HG02885 (cell line): ENCODE measurements around the gene PARVB.

Experiments
- ATAC-seq: cut with Tn5 transposase; IDR thresholded peaks from one replicate; pipeline ENCODE4 v1.9.1; 2021; ENCODE audit warnings: mild to moderate bottlenecking; ENCODE audit not compliant: unreplicated experiment, poor library complexity

PARVB gene

GRCh38 chr22:44188986-44189630 is 165.0 kb downstream of the PARVB start:
- no peak for ATAC-seq

- no peak for ATAC-seq
Observed at GRCh38 chr22:44190381-44190976, 166.4 kb downstream of the PARVB start.

- ATAC-seq: no peak
Observed at GRCh38 chr22:44191036-44191454, 166.9 kb downstream of the PARVB start.

GRCh38 chr22:44192098-44192815 is 168.2 kb downstream of the PARVB start:
- no peak for ATAC-seq

GRCh38 chr22:44192816-44193534 is 168.9 kb downstream of the PARVB start:
- no peak for ATAC-seq

- no peak for ATAC-seq
Observed at GRCh38 chr22:44193535-44193891, 169.4 kb downstream of the PARVB start.

- no peak for ATAC-seq
Observed at GRCh38 chr22:44194569-44194968, 170.5 kb downstream of the PARVB start.

GRCh38 chr22:44195189-44195871 is 171.2 kb downstream of the PARVB start:
- no peak for ATAC-seq

GRCh38 chr22:44196241-44196640 is 172.1 kb downstream of the PARVB start:
- ATAC-seq: no peak

- ATAC-seq: no peak
Observed at GRCh38 chr22:44196731-44197131, 172.6 kb downstream of the PARVB start.

GRCh38 chr22:44197271-44197670 is 173.2 kb downstream of the PARVB start:
- no peak for ATAC-seq

GRCh38 chr22:44199164-44199563 is 175.1 kb downstream of the PARVB start:
- no peak for ATAC-seq

- ATAC-seq: no peak
Observed at GRCh38 chr22:44199866-44200265, 175.8 kb downstream of the PARVB start.

- no peak for ATAC-seq
Observed at GRCh38 chr22:44200451-44200850, 176.3 kb downstream of the PARVB start.

GRCh38 chr22:44200855-44201550 is 176.9 kb downstream of the PARVB start:
- ATAC-seq: no peak

- no peak for ATAC-seq
Observed at GRCh38 chr22:44201665-44202064, 177.6 kb downstream of the PARVB start.

- no peak for ATAC-seq
Observed at GRCh38 chr22:44202261-44202789, 178.2 kb downstream of the PARVB start.

GRCh38 chr22:44203203-44203602 is 179.1 kb downstream of the PARVB start:
- ATAC-seq: no peak

GRCh38 chr22:44204739-44205515 is 180.8 kb downstream of the PARVB start:
- ATAC-seq: no peak
